ENCODE results near the gene FBN2.

FBN2 gene

DNA sequence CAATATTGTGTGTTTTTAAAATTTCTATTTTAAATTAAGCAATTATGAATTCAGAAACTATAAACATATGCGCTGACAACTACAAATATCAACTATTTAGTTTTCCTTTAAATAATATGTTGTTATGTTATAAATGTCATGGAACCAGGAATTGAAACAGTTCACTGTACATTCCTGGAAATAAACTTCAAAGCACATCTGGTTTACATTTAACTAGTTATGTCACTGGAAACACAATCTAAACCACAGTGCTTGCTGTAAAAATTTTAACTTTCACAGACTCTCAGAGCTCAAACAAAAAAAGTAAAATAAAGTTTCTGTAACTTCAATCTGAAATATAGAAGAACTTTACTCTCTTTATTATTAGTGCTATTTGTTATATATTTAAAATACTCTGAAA lies 179.2 kb downstream of the FBN2 start:
- DNase-seq (ENCODE audit: low read depth): no peak
- no peak overlapping the region for H3K4me3 ChIP-seq (ENCODE audit: low read depth, low read length)
- TF ChIP-seq, protein P1, sequence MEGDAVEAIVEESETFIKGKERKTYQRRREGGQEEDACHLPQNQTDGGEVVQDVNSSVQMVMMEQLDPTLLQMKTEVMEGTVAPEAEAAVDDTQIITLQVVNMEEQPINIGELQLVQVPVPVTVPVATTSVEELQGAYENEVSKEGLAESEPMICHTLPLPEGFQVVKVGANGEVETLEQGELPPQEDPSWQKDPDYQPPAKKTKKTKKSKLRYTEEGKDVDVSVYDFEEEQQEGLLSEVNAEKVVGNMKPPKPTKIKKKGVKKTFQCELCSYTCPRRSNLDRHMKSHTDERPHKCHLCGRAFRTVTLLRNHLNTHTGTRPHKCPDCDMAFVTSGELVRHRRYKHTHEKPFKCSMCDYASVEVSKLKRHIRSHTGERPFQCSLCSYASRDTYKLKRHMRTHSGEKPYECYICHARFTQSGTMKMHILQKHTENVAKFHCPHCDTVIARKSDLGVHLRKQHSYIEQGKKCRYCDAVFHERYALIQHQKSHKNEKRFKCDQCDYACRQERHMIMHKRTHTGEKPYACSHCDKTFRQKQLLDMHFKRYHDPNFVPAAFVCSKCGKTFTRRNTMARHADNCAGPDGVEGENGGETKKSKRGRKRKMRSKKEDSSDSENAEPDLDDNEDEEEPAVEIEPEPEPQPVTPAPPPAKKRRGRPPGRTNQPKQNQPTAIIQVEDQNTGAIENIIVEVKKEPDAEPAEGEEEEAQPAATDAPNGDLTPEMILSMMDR (IDR thresholded peaks at IDR 0.05; ENCODE audit: control insufficient read depth, extremely low read depth, insufficient read depth): no peak

DNA sequence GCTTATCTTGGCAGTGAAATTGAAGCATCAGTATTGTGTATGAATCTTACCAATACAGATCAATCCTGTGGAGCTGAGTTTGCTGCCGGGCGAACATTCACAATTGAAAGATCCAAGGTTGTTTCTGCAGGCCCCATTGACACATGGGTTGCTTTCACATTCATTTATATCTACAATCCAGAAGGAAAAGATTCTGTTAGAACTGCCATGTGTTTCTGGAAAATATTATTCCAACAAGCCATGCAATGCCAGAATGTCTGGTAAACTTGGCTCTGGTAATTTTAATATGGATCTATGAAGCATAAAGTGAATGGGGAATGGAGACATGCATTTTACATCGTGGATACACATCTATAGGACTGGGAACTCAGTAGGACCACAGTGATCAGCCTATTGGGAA lies 180.8 kb downstream of the FBN2 start:
- H3K4me3 ChIP-seq (ENCODE audit: low read depth, low read length): no peak overlapping the region
- TF ChIP-seq, protein P1 (IDR thresholded peaks at IDR 0.05; ENCODE audit: control insufficient read depth, extremely low read depth, insufficient read depth): no peak
- no peak for DNase-seq (ENCODE audit: low read depth)

DNA sequence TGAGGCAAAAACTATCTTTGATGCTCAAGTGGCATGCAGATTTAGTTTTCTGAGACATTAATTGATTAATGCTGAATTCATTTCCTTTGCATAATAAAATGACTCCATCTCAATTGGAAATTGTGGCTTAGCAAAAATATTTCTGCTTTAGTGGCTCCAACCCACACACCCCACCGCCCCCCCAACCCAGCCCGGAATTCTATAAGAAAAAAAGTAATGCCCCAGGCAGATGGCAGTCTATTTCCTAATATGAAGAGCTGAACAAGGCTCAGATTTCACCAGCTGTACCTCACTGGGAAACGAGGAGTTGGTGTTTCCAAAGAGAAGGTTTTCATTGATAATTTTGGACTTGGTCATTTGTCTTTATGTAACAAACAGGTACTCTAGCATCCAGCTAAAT lies 182.1 kb downstream of the FBN2 start:
- no peak for DNase-seq (ENCODE audit: low read depth)
- no peak overlapping the region for H3K4me3 ChIP-seq (ENCODE audit: low read depth, low read length)
- TF ChIP-seq, protein P1 (IDR thresholded peaks at IDR 0.05; ENCODE audit: control insufficient read depth, extremely low read depth, insufficient read depth): no peak

DNA sequence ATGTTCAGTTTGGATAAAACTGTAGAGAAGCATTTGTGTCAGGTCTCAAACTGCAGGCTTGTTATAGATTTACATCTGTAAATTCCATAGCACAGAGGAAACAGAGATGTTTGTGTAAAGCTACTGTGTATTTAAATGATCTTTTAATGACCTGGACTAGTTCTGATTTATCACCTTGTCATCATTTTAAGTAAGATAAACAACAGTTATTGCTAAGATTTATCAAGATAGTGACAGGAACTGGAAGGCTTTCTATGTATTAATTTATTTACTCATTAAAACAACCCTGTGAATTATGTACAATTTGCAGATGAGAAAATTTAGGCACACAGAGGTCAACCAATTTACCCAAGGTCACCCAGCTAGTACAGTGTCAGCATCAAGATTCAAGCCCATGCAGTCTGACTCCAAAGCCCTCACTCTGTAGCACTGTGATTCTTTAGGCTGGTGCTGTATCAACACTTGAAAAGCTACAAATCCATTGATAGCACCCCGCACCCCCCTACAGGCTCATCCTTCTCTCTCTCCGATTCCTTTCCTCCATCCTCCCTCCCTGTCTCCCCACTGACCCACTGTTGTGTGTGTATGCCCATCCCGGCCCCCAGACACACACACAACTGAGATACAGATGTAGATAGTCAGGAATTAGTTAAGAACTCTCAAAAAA lies 184.5 kb downstream of the FBN2 start:
- peak; percentile 23 for DNase-seq (ENCODE audit: low read depth)
- no peak overlapping the region for H3K4me3 ChIP-seq (ENCODE audit: low read depth, low read length)
- TF ChIP-seq, protein P1 (IDR thresholded peaks at IDR 0.05; ENCODE audit: control insufficient read depth, extremely low read depth, insufficient read depth): no peak

DNA sequence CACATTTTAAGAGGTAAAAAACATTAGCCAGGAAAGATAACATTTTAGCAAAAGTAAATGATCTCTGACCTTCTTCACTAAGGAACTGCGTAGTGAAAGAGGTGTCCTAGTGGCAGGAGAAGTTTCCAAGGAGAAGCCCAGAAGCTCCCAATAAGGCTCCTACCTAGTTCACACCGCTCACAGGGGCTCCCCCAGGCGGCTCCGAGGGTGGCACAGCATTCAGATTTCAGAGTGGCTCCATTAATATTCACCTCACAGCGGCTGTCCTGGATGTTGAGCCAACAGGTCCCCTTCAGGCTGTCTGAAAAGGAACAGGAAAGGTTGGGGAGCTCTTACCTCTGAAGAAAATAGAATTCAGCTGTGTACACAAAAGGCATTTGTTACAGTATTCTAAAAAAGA lies 187.3 kb downstream of the FBN2 start:
- TF ChIP-seq, protein P1 (IDR thresholded peaks at IDR 0.05; ENCODE audit: control insufficient read depth, extremely low read depth, insufficient read depth): 0 out of 2 replicates have a peak, but pooled peaks have one; percentile 4
- no peak for DNase-seq (ENCODE audit: low read depth)
- H3K4me3 ChIP-seq (ENCODE audit: low read depth, low read length): no peak overlapping the region

DNA sequence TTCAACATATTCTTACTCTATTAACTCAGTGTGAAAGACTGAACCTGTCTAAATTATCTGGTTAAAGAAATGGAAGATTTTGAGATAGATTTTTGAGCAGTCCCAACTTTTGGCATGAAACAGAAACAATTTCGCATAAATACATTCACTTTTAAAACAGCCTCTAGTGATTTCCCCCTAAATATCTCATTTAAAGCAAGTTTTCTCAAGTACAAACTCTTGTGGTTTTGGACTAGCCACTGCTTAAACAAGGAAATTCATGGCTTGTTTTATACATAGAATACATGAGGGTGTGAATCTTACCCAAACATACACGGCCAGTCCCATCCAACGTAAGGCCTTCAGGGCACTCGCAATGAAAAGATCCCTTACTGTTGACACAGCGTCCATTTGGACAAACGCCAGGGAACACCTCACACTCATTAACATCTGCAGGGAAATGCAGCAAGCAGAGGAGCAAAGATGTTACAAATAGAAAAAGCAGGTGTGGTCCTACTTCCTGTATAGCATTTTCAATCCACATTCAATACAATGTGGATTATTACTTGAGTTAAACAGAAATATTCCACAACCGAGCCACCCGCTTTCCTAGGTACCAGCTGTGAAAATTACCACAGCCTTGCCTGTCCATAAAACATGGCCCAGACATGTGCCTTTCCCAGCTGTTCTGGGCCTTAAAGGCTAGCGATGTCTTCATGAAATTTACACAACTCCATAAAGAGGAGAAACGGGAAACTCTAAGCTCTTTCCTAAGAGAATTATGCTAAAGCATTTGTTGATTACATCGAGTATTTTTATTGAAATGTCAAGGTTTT lies 188.8 kb downstream of the FBN2 start:
- peak; percentile 69 for DNase-seq (ENCODE audit: low read depth)
- TF ChIP-seq, protein P1 (IDR thresholded peaks at IDR 0.05; ENCODE audit: control insufficient read depth, extremely low read depth, insufficient read depth): no peak

More for the DNA sequence above, 188.8 kb downstream of the FBN2 start:
- no peak overlapping the region for H3K4me3 ChIP-seq (ENCODE audit: low read depth, low read length)
